ENCODE measurements around the gene POLR2B. TPM values are rescaled to one million over a fixed set of nuclear protein-coding genes. Genes with fewer than 3 reads are reported as not detected.

The POLR2B gene
- total RNA-seq, 4 donors from 2014 or later, result 25.2 to 92.2 (median 77.0) TPM

GRCh38 chr4:56973336-56973735 lies 5.4 kb upstream of the POLR2B start:
- TF ChIP-seq CTCF (IDR thresholded peaks at IDR 0.05), result no peak
- TF ChIP-seq POLR2A (IDR thresholded peaks at IDR 0.05), result no peak
- intact Hi-C loops (cut with DNase I), result no loop called here
- H3K4me1 ChIP-seq, result peaks cover 14 to 34% (median 17%) of the 10 kb centered on the region in 3 donors
- peaks cover 0 to 12% (median 5%) of the 10 kb centered on the region in 3 donors for H3K9me3 ChIP-seq
- no peak overlapping the region for H3K4me3 ChIP-seq
- WGBS, 2 donors, result 97 to 100% methylated on average over 3 of the region's 3 CpGs
- H3K36me3 ChIP-seq, result peaks cover 16 to 67% (median 29%) of the 10 kb centered on the region in 3 donors
- H3K27ac ChIP-seq, result no peak overlapping the region
- DNase-seq, result no peak
- no peaks in the 10 kb centered on the region for H3K27me3 ChIP-seq

GRCh38 chr4:56976283-56976836 lies 2.3 kb upstream of the POLR2B start:
- no peak for DNase-seq
- peak overlapping the region; percentile 83 to 96 (median 90) for H3K4me3 ChIP-seq
- peaks cover 0 to 12% (median 5%) of the 10 kb centered on the region in 3 donors for H3K9me3 ChIP-seq
- no peak for TF ChIP-seq CTCF (IDR thresholded peaks at IDR 0.05)
- no peak for TF ChIP-seq POLR2A (IDR thresholded peaks at IDR 0.05)
- H3K27ac ChIP-seq, result peak overlapping the region; percentile 83 to 94 (median 90)
- WGBS, 2 donors, result 0% methylated on average over 5 to 8 of the region's 35 CpGs
- peaks cover 16 to 37% (median 22%) of the 10 kb centered on the region in 3 donors for H3K36me3 ChIP-seq
- H3K27me3 ChIP-seq, result no peaks in the 10 kb centered on the region
- peaks cover 29 to 54% (median 32%) of the 10 kb centered on the region in 3 donors for H3K4me1 ChIP-seq
- intact Hi-C loops (cut with DNase I), result no loop called here

GRCh38 chr4:56976837-56977320 lies 1.8 kb upstream of the POLR2B start:
- H3K36me3 ChIP-seq, result peaks cover 15 to 31% (median 22%) of the 10 kb centered on the region in 3 donors
- intact Hi-C loops (cut with DNase I), result no loop called here
- H3K27ac ChIP-seq, result peak overlapping the region; percentile 83 to 94 (median 90)
- TF ChIP-seq CTCF (IDR thresholded peaks at IDR 0.05), result peak in 3 of 6 experiments; percentile 2 to 31 (median 10)
- TF ChIP-seq POLR2A (IDR thresholded peaks at IDR 0.05), result no peak
- H3K4me1 ChIP-seq, result peaks cover 32 to 60% (median 35%) of the 10 kb centered on the region in 3 donors
- H3K27me3 ChIP-seq, result no peaks in the 10 kb centered on the region
- H3K9me3 ChIP-seq, result peaks cover 0 to 12% (median 5%) of the 10 kb centered on the region in 3 donors
- H3K4me3 ChIP-seq, result peak overlapping the region; percentile 83 to 96 (median 90)
- WGBS, 2 donors, result 0% methylated on average over 9 of the region's 46 CpGs; no CpG with 5 or more reads in 1 of the 2 donors
- no peak for DNase-seq

- H3K36me3 ChIP-seq, result peaks cover 9 to 26% (median 16%) of the 10 kb centered on the region in 3 donors
- no peak for TF ChIP-seq CTCF (IDR thresholded peaks at IDR 0.05)
- TF ChIP-seq POLR2A (IDR thresholded peaks at IDR 0.05), result peak in 3 of 4 donors; percentile 39 to 82 (median 62)
- no peaks in the 10 kb centered on the region for H3K27me3 ChIP-seq
- H3K4me3 ChIP-seq, result peak within 1 kb of the TSS; percentile 83 to 96 (median 90)
- H3K4me1 ChIP-seq, result peaks cover 35 to 66% (median 40%) of the 10 kb centered on the region in 3 donors
- intact Hi-C loops (cut with DNase I), result no loop called here
- 0 to 1% methylated on average over 14 to 32 of the region's 51 CpGs for WGBS, 2 donors
- peaks cover 0 to 12% (median 4%) of the 10 kb centered on the region in 3 donors for H3K9me3 ChIP-seq
- DNase-seq, result peak; percentile 85
- peak within 1 kb of the TSS; percentile 83 to 94 (median 90) for H3K27ac ChIP-seq
Observed at GRCh38 chr4:56977321-56978012, 1.2 kb upstream of the POLR2B start, which contains the start of gene NOA1. TSS of gene NOA1 (minus strand) at chr4:56977606. CDS start at chr4:56977585, 21 bp downstream.

Data from esophagus squamous epithelium (tissue), 5 donors.